Spleen (tissue), 7 donors: Measurements from ENCODE around the gene SLC28A3.

Source experiments
- POLR2A ChIP-seq, 3 donors: fragments of 450-650 bp; IDR thresholded peaks; one replicate each; pipeline ENCODE4 v1.5.1; 2017; ENCODE audit warnings: antibody characterized with exemption in 3 of 3, mild to moderate bottlenecking in 1 of 3
- POLR2AphosphoS5 ChIP-seq, 3 donors: sonication (generic); formaldehyde crosslinking; IDR thresholded peaks; one replicate each; pipeline ENCODE4 v1.5.1; 2017; ENCODE audit warnings: antibody characterized with exemption in 3 of 3
- TF ChIP-seq, protein P1 (sequence below), 11 experiments: fragments of 200-600 bp in 7 of 11; fragments of 450-650 bp in 4 of 11; sonication (generic) in 4 of 11; IDR thresholded peaks in 8 of 11; conservative IDR thresholded peaks in 3 of 11; 1 replicate in 7 of 11; 2 replicates in 4 of 11; pipeline versions ENCODE4 v1.4.0 to v1.8.0; 2016 to 2021; ENCODE audit warnings: antibody characterized with exemption in 11 of 11, inconsistent platforms in 4 of 11, mild to moderate bottlenecking in 1 of 11
- donor health status: DM: no; HTN: no; CAD: no; lungs with moderate emphysema.
- donor health status: DM: no; HTN: no; CAD: no.
- donor health status: DM: no; HTN: no; CAD: no.

DNA sequence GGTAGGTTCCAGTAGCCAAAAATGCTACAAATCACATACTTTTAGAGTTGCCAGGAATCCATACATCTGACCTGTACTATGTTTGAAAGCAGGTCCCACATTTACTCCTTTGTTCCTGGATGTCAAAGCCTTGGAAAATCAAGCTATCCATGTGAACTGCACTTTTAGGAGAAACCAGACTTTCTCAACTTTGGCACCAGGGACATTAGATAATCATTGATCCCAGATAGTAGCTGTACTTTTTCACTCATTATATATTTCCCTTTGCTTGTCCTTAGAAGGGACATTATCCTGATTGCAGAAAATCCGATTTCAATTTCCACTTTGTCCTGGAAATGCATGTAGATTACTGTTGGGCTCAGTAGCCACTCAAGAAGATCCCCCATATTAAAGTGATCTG lies 44.1 kb upstream of the SLC28A3 start:
- TF ChIP-seq, protein P1, sequence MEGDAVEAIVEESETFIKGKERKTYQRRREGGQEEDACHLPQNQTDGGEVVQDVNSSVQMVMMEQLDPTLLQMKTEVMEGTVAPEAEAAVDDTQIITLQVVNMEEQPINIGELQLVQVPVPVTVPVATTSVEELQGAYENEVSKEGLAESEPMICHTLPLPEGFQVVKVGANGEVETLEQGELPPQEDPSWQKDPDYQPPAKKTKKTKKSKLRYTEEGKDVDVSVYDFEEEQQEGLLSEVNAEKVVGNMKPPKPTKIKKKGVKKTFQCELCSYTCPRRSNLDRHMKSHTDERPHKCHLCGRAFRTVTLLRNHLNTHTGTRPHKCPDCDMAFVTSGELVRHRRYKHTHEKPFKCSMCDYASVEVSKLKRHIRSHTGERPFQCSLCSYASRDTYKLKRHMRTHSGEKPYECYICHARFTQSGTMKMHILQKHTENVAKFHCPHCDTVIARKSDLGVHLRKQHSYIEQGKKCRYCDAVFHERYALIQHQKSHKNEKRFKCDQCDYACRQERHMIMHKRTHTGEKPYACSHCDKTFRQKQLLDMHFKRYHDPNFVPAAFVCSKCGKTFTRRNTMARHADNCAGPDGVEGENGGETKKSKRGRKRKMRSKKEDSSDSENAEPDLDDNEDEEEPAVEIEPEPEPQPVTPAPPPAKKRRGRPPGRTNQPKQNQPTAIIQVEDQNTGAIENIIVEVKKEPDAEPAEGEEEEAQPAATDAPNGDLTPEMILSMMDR (IDR thresholded peaks at IDR 0.05 in 8 of 11, conservative IDR thresholded peaks at IDR 0.05 in 3 of 11), result no peak
- TF ChIP-seq POLR2AphosphoS5 (IDR thresholded peaks at IDR 0.05) (no peak), POLR2A (IDR thresholded peaks at IDR 0.05) (no peak)
